HepG2 (cell line): ENCODE data around the gene TMEM204. TPM values are rescaled to one million over a fixed set of nuclear protein-coding genes. Genes with fewer than 3 reads are reported as not detected.
A peak's percentile ranks its signal among the peaks of the same experiment; 100 is the strongest.

ENCODE experiments used
- BORCS8-MEF2B ChIP-seq: sonication (generic); formaldehyde crosslinking; IDR thresholded peaks from 2 replicates; pipeline ENCODE4 v1.8.0; 2022; ENCODE audit warnings: mild to moderate bottlenecking, missing genetic modification reagents
- BRCA1 ChIP-seq: sonication (generic); formaldehyde crosslinking; IDR thresholded peaks from 2 replicates; pipeline ENCODE4 v1.4.0; 2020; ENCODE audit warnings: missing genetic modification reagents
- DMAP1 ChIP-seq: IDR thresholded peaks from 2 replicates; pipeline ENCODE4 v1.6.1; 2016
- GABPA ChIP-seq, 2 experiments: IDR thresholded peaks; 2 replicates each; pipeline ENCODE4 v1.6.1; 2011 to 2016; ENCODE audit warnings: low read depth in 2 of 2, low read length in 1 of 2, missing biosample characterization in 1 of 2, missing genetic modification characterization in 1 of 2
- GATAD2A ChIP-seq: IDR thresholded peaks from 2 replicates; pipeline ENCODE4 v1.6.1; 2016
- HNRNPLL ChIP-seq: fragments of 200-400 bp; formaldehyde crosslinking; IDR thresholded peaks from 2 replicates; pipeline ENCODE4 v1.6.1; 2017; ENCODE audit warnings: mild to moderate bottlenecking, low read depth, low read length; ENCODE audit not compliant: poor library complexity, severe bottlenecking
- ISX ChIP-seq: sonication (generic); formaldehyde crosslinking; conservative IDR thresholded peaks from 2 replicates; pipeline ENCODE4 v1.5.0; 2020; ENCODE audit warnings: missing genetic modification reagents
- KLF13 ChIP-seq: sonication (generic); formaldehyde crosslinking; IDR thresholded peaks from 2 replicates; pipeline ENCODE4 v1.4.0; 2020; ENCODE audit warnings: mild to moderate bottlenecking, missing genetic modification reagents
- KLF6 ChIP-seq: IDR thresholded peaks from 2 replicates; pipeline ENCODE4 v1.8.0; 2016; ENCODE audit warnings: missing biosample characterization, missing genetic modification reagents
- MED8 ChIP-seq: sonication (generic); formaldehyde crosslinking; IDR thresholded peaks from 2 replicates; pipeline ENCODE4 v1.8.1; 2023; ENCODE audit warnings: mild to moderate bottlenecking, missing genetic modification reagents; ENCODE audit not compliant: insufficient replicate concordance
- MLLT10 ChIP-seq: sonication (generic); formaldehyde crosslinking; IDR thresholded peaks from 2 replicates; pipeline ENCODE4 v1.4.0; 2020; ENCODE audit warnings: missing genetic modification reagents
- RORA ChIP-seq: sonication (generic); formaldehyde crosslinking; IDR thresholded peaks from 2 replicates; pipeline ENCODE4 v1.5.0; 2020; ENCODE audit warnings: mild to moderate bottlenecking, missing genetic modification reagents, moderate library complexity
- RXRB ChIP-seq: IDR thresholded peaks from 2 replicates; pipeline ENCODE4 v1.6.1; 2016; ENCODE audit warnings: borderline replicate concordance, missing genetic modification reagents, missing compliant biosample characterization
- SP5 ChIP-seq: IDR thresholded peaks from 2 replicates; pipeline ENCODE4 v1.6.1; 2016; ENCODE audit warnings: low read depth, borderline replicate concordance
- TCF7 ChIP-seq: sonication (generic); IDR thresholded peaks from 2 replicates; pipeline ENCODE4 v1.6.1; 2016; ENCODE audit warnings: antibody characterized with exemption, low read depth
- TIGD3 ChIP-seq: sonication (generic); formaldehyde crosslinking; IDR thresholded peaks from 2 replicates; pipeline ENCODE4 v1.5.1; 2020; ENCODE audit warnings: mild to moderate bottlenecking, missing genetic modification reagents, borderline replicate concordance
- USF2 ChIP-seq, 2 experiments: sonication (generic) in 1 of 2; formaldehyde crosslinking in 1 of 2; IDR thresholded peaks; 2 replicates each; pipeline versions ENCODE4 v1.5.1 to v1.6.1; 2011 to 2020; ENCODE audit warnings: borderline replicate concordance in 1 of 2, low read depth in 1 of 2, low read length in 1 of 2, mild to moderate bottlenecking in 1 of 2, missing genetic modification reagents in 1 of 2, moderate library complexity in 1 of 2
- ZNF264 ChIP-seq: sonication (generic); formaldehyde crosslinking; IDR thresholded peaks from 2 replicates; pipeline ENCODE4 v1.4.0; 2020; ENCODE audit warnings: missing genetic modification reagents
- ZNF547 ChIP-seq: sonication (generic); formaldehyde crosslinking; IDR thresholded peaks from 2 replicates; pipeline ENCODE4 v1.5.1; 2020; ENCODE audit warnings: mild to moderate bottlenecking, missing genetic modification reagents
- ZNF549 ChIP-seq: sonication (generic); formaldehyde crosslinking; IDR thresholded peaks from 2 replicates; pipeline ENCODE4 v1.5.0; 2020; ENCODE audit warnings: missing genetic modification reagents
- ZNF619 ChIP-seq: sonication (generic); formaldehyde crosslinking; IDR thresholded peaks from 2 replicates; pipeline ENCODE4 v1.4.0; 2020; ENCODE audit warnings: mild to moderate bottlenecking, missing genetic modification reagents
- polyA plus RNA-seq, 8 experiments: library from polyadenylated mRNA; depleted of rRNA in 3 of 8; stranded (reverse) in 7 of 8; unstranded in 1 of 8; fragments of >200 nt; fragmentation: Illumina TruSeq in 4 of 8; extraction: Trizol in 4 of 8; gene quantifications; 2 replicates each; pipeline versions ENCODE4 v1.2.1 to v1.2.3, GENCODE V29; 2011 to 2016; ENCODE audit warnings: low read depth in 4 of 8, missing spikeins in 1 of 8, mixed read lengths in 1 of 8; ENCODE audit not compliant: insufficient read depth in 1 of 8
- total RNA-seq, 5 experiments: library from RNA; depleted of rRNA; stranded (reverse); fragments of >200 nt; fragmentation: Illumina TruSeq; extraction: Trizol; gene quantifications; 2 replicates each; pipeline ENCODE4 v1.2.3, GENCODE V29; 2016; ENCODE audit warnings: low read depth in 1 of 5
- TF ChIP-seq, protein P1 (sequence below): sonication (generic); formaldehyde crosslinking; IDR thresholded peaks from 2 replicates; pipeline ENCODE4 v1.5.1; 2020; ENCODE audit warnings: mild to moderate bottlenecking, moderate library complexity, missing genetic modification reagents
- TF ChIP-seq, protein P2 (sequence below): sonication (generic); formaldehyde crosslinking; IDR thresholded peaks from 2 replicates; pipeline ENCODE4 v1.8.1; 2023; ENCODE audit warnings: mild to moderate bottlenecking, inconsistent platforms, moderate library complexity, missing genetic modification reagents, borderline replicate concordance

TMEM204 gene
- total and polyA plus RNA-seq, 2 of the 13 experiments (the other 11 are each of a cell fraction or from before 2014, with no cell fraction given): not detected

- TF ChIP-seq USF2 (IDR thresholded peaks at IDR 0.05; ENCODE audit: low read depth, low read length): no peak
- TF ChIP-seq USF2 (CRISPR knock-in tag; IDR thresholded peaks at IDR 0.05; ENCODE audit: borderline replicate concordance): peak; percentile 33; the same call in 1 of the 2 replicates
- TF ChIP-seq BORCS8-MEF2B (CRISPR knock-in tag): peak; percentile 57; the same call in 1 of the 2 replicates
- TF ChIP-seq GABPA (IDR thresholded peaks at IDR 0.05; ENCODE audit: low read depth, low read length): no peak
- TF ChIP-seq GABPA (CRISPR knock-in tag; IDR thresholded peaks at IDR 0.05; ENCODE audit: low read depth): peak; percentile 56
- TF ChIP-seq TCF7: no peak
- TF ChIP-seq RORA (CRISPR knock-in tag): no peak
- TF ChIP-seq GATAD2A (CRISPR knock-in tag): peak; percentile 31
- 0 out of 2 replicates have a peak, but pooled peaks have one; percentile 33 for TF ChIP-seq KLF6
- TF ChIP-seq ZNF549: no peak
- no peak for TF ChIP-seq ISX
- TF ChIP-seq, protein P1, sequence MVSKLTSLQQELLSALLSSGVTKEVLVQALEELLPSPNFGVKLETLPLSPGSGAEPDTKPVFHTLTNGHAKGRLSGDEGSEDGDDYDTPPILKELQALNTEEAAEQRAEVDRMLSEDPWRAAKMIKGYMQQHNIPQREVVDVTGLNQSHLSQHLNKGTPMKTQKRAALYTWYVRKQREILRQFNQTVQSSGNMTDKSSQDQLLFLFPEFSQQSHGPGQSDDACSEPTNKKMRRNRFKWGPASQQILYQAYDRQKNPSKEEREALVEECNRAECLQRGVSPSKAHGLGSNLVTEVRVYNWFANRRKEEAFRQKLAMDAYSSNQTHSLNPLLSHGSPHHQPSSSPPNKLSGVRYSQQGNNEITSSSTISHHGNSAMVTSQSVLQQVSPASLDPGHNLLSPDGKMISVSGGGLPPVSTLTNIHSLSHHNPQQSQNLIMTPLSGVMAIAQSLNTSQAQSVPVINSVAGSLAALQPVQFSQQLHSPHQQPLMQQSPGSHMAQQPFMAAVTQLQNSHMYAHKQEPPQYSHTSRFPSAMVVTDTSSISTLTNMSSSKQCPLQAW (CRISPR knock-in tag): 0 out of 2 replicates have a peak, but pooled peaks have one; percentile 20
- no peak for TF ChIP-seq MLLT10 (CRISPR knock-in tag)
- no peak for TF ChIP-seq KLF13
- TF ChIP-seq ZNF547 (CRISPR knock-in tag): 0 out of 2 replicates have a peak, but pooled peaks have one; percentile 46
- no peak; the same call in 1 of the 2 replicates for TF ChIP-seq TIGD3
- no peak for TF ChIP-seq BRCA1
- no peak for TF ChIP-seq HNRNPLL
- 0 out of 2 replicates have a peak, but pooled peaks have one; percentile 9 for TF ChIP-seq SP5 (CRISPR knock-in tag)
- TF ChIP-seq DMAP1 (CRISPR knock-in tag): peak; percentile 87
- no peak for TF ChIP-seq MED8 (CRISPR knock-in tag)
- no peak; the same call in 1 of the 2 replicates for TF ChIP-seq ZNF619 (CRISPR knock-in tag)
- TF ChIP-seq, protein P2, sequence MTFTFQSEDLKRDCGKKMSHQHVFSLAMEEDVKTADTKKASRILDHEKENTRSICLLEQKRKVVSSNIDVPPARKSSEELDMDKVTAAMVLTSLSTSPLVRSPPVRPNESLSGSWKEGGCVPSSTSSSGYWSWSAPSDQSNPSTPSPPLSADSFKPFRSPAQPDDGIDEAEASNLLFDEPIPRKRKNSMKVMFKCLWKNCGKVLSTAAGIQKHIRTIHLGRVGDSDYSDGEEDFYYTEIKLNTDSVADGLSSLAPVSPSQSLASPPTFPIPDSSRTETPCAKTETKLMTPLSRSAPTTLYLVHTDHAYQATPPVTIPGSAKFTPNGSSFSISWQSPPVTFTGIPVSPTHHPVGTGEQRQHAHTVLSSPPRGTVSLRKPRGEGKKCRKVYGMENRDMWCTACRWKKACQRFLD (CRISPR knock-in tag): no peak; the same call in 1 of the 2 replicates
- 0 out of 2 replicates have a peak, but pooled peaks have one; percentile 36 for TF ChIP-seq RXRB (CRISPR knock-in tag)
- no peak for TF ChIP-seq ZNF264
Observed at GRCh38 chr16:1492923-1493745, 40.3 kb upstream of the TMEM204 start, which contains the start of gene TELO2 (continued).
